HepG2 (cell line): ENCODE measurements around the gene KLHL17. TPM values are rescaled to one million over a fixed set of nuclear protein-coding genes. Genes with fewer than 3 reads are reported as not detected.

Experiments
- ATF7 ChIP-seq, 2 experiments: fragments of 450-650 bp in 1 of 2; sonication (generic) in 1 of 2; formaldehyde crosslinking in 1 of 2; IDR thresholded peaks; 2 replicates each; pipeline versions ENCODE4 v1.4.0 to v1.6.1; 2016 to 2020; ENCODE audit warnings: antibody characterized with exemption in 1 of 2, mild to moderate bottlenecking in 1 of 2, missing genetic modification reagents in 1 of 2
- CENPT ChIP-seq: sonication (generic); formaldehyde crosslinking; IDR thresholded peaks from 2 replicates; pipeline ENCODE4 v1.8.0; 2022; ENCODE audit warnings: low read depth, mild to moderate bottlenecking, moderate library complexity, missing genetic modification reagents
- GABPB1 ChIP-seq: IDR thresholded peaks from 2 replicates; pipeline ENCODE4 v1.6.1; 2016; ENCODE audit warnings: mild to moderate bottlenecking, missing genetic modification reagents, moderate library complexity, missing compliant biosample characterization
- LCORL ChIP-seq, 2 experiments: fragments of 450-650 bp in 1 of 2; sonication (generic) in 1 of 2; formaldehyde crosslinking in 1 of 2; IDR thresholded peaks; 2 replicates each; pipeline versions ENCODE4 v1.5.0 to v1.6.1; 2017 to 2020; ENCODE audit warnings: antibody characterized with exemption in 1 of 2, missing genetic modification reagents in 1 of 2
- NFIB ChIP-seq: sonication (generic); formaldehyde crosslinking; IDR thresholded peaks from 2 replicates; pipeline ENCODE4 v1.9.0; 2021; ENCODE audit warnings: missing genetic modification reagents, mild to moderate bottlenecking, borderline replicate concordance
- NKX3-1 ChIP-seq: sonication (generic); formaldehyde crosslinking; IDR thresholded peaks from 2 replicates; pipeline ENCODE4 v1.5.0; 2020; ENCODE audit warnings: missing genetic modification reagents
- NR0B2 ChIP-seq: sonication (generic); formaldehyde crosslinking; IDR thresholded peaks from 2 replicates; pipeline ENCODE4 v1.4.0; 2020; ENCODE audit warnings: mild to moderate bottlenecking, missing genetic modification reagents
- PATZ1 ChIP-seq: sonication (generic); formaldehyde crosslinking; IDR thresholded peaks from 2 replicates; pipeline ENCODE4 v1.4.0; 2020; ENCODE audit warnings: missing genetic modification reagents
- TAF15 ChIP-seq: fragments of 200-400 bp; formaldehyde crosslinking; IDR thresholded peaks from one replicate; pipeline ENCODE4 v1.6.1; 2018; ENCODE audit warnings: mild to moderate bottlenecking, low read depth, low read length; ENCODE audit not compliant: poor library complexity, severe bottlenecking
- THAP11 ChIP-seq: IDR thresholded peaks from 2 replicates; pipeline ENCODE4 v1.6.1; 2016; ENCODE audit warnings: missing biosample characterization, missing genetic modification reagents
- ZBTB43 ChIP-seq: sonication (generic); formaldehyde crosslinking; conservative IDR thresholded peaks from 2 replicates; pipeline ENCODE4 v1.4.0; 2020; ENCODE audit warnings: missing genetic modification reagents
- ZFP41 ChIP-seq: sonication (generic); formaldehyde crosslinking; IDR thresholded peaks from 2 replicates; pipeline ENCODE4 v1.4.0; 2020; ENCODE audit warnings: mild to moderate bottlenecking, missing genetic modification reagents, borderline replicate concordance
- ZFP90 ChIP-seq: sonication (generic); formaldehyde crosslinking; IDR thresholded peaks from 2 replicates; pipeline ENCODE4 v1.8.0; 2022; ENCODE audit warnings: missing genetic modification reagents, mild to moderate bottlenecking, inconsistent platforms, borderline replicate concordance
- ZNF142 ChIP-seq: sonication (generic); formaldehyde crosslinking; IDR thresholded peaks from 2 replicates; pipeline ENCODE4 v1.4.0; 2020; ENCODE audit warnings: missing genetic modification reagents
- ZNF296 ChIP-seq: sonication (generic); formaldehyde crosslinking; conservative IDR thresholded peaks from 2 replicates; pipeline ENCODE4 v1.5.0; 2020; ENCODE audit warnings: mild to moderate bottlenecking, missing genetic modification reagents
- ZNF326 ChIP-seq: sonication (generic); formaldehyde crosslinking; IDR thresholded peaks from 2 replicates; pipeline ENCODE4 v1.4.0; 2020; ENCODE audit warnings: missing genetic modification reagents, borderline replicate concordance
- ZNF768 ChIP-seq: sonication (generic); formaldehyde crosslinking; IDR thresholded peaks from 2 replicates; pipeline ENCODE4 v1.4.0; 2020; ENCODE audit warnings: missing genetic modification reagents
- ZNF776 ChIP-seq: sonication (generic); formaldehyde crosslinking; IDR thresholded peaks from 2 replicates; pipeline ENCODE4 v1.4.0; 2020; ENCODE audit warnings: mild to moderate bottlenecking, missing genetic modification reagents
- ZSCAN21 ChIP-seq: sonication (generic); formaldehyde crosslinking; IDR thresholded peaks from 2 replicates; pipeline ENCODE4 v1.8.0; 2022; ENCODE audit warnings: mild to moderate bottlenecking, missing genetic modification reagents, moderate library complexity, borderline replicate concordance
- polyA plus RNA-seq, 8 experiments: library from polyadenylated mRNA; depleted of rRNA in 3 of 8; stranded (reverse) in 7 of 8; unstranded in 1 of 8; fragments of >200 nt; fragmentation: Illumina TruSeq in 4 of 8; extraction: Trizol in 4 of 8; gene quantifications; 2 replicates each; pipeline versions ENCODE4 v1.2.1 to v1.2.3, GENCODE V29; 2011 to 2016; ENCODE audit warnings: low read depth in 4 of 8, missing spikeins in 1 of 8, mixed read lengths in 1 of 8; ENCODE audit not compliant: insufficient read depth in 1 of 8
- total RNA-seq, 5 experiments: library from RNA; depleted of rRNA; stranded (reverse); fragments of >200 nt; fragmentation: Illumina TruSeq; extraction: Trizol; gene quantifications; 2 replicates each; pipeline ENCODE4 v1.2.3, GENCODE V29; 2016; ENCODE audit warnings: low read depth in 1 of 5

KLHL17 gene
- total and polyA plus RNA-seq, 2 of the 13 experiments (the other 11 are each of a cell fraction or from before 2014, with no cell fraction given) = 9.3 to 24.7 TPM

- TF ChIP-seq PATZ1 (CRISPR knock-in tag) (0 out of 2 replicates have a peak, but pooled peaks have one; percentile 14), THAP11 (CRISPR knock-in tag) (no peak), ZFP41 (CRISPR knock-in tag) (no peak), ZNF142 (no peak), ZNF776 (no peak), GABPB1 (CRISPR knock-in tag) (0 out of 2 replicates have a peak, but pooled peaks have one; percentile 6), TAF15 (no peak), LCORL (IDR thresholded peaks at IDR 0.05) (no peak), LCORL (CRISPR knock-in tag; IDR thresholded peaks at IDR 0.05) (0 out of 2 replicates have a peak, but pooled peaks have one; percentile 43), ZBTB43 (CRISPR knock-in tag) (no peak), ATF7 (IDR thresholded peaks at IDR 0.05) (no peak), ATF7 (CRISPR knock-in tag; IDR thresholded peaks at IDR 0.05) (0 out of 2 replicates have a peak, but pooled peaks have one; percentile 39), ZNF296 (CRISPR knock-in tag) (no peak), ZNF326 (CRISPR knock-in tag) (no peak), NKX3-1 (no peak), NFIB (CRISPR knock-in tag) (no peak), ZNF768 (CRISPR knock-in tag) (no peak), ZFP90 (CRISPR knock-in tag) (no peak), CENPT (CRISPR knock-in tag) (no peak), NR0B2 (CRISPR knock-in tag) (0 out of 2 replicates have a peak, but pooled peaks have one; percentile 33), ZSCAN21 (CRISPR knock-in tag) (no peak)
Observed at GRCh38 chr1:941015-941587, 19.3 kb upstream of the KLHL17 start (continued).
